Measurements from ENCODE around the gene CDCA5.

GRCh38 chr11:65078786-65079342 lies 5.0 kb downstream of the CDCA5 start:
- no peak for TF ChIP-seq ZNF274 (IDR thresholded peaks at IDR 0.05; ENCODE audit: low read depth, low read length)
- TF ChIP-seq YY1 (IDR thresholded peaks at IDR 0.05; ENCODE audit: insufficient read depth, insufficient read length) = peak; percentile 46

All from NT2/D1 (cell line).